Ishikawa (cell line): ENCODE measurements around the gene CFAP43.

ENCODE experiments used
- CEBPB ChIP-seq: IDR thresholded peaks from 2 replicates; pipeline ENCODE4 v1.6.1; 2012
- CREB1 ChIP-seq: IDR thresholded peaks from 2 replicates; pipeline ENCODE4 v1.6.1; 2012; ENCODE audit warnings: low read depth
- EGR1 ChIP-seq: IDR thresholded peaks from 2 replicates; pipeline ENCODE4 v1.6.1; 2012
- EP300 ChIP-seq: IDR thresholded peaks from 2 replicates; pipeline ENCODE4 v1.6.1; 2012; ENCODE audit warnings: borderline replicate concordance
- FOXM1 ChIP-seq: IDR thresholded peaks from 2 replicates; pipeline ENCODE4 v1.6.1; 2012; ENCODE audit warnings: low read depth, borderline replicate concordance
- NFIC ChIP-seq: IDR thresholded peaks from 2 replicates; pipeline ENCODE4 v1.6.1; 2012
- RAD21 ChIP-seq: IDR thresholded peaks from 2 replicates; pipeline ENCODE4 v1.6.1; 2012; ENCODE audit warnings: low read depth
- TAF1 ChIP-seq: IDR thresholded peaks from 2 replicates; pipeline ENCODE4 v1.6.1; 2012; ENCODE audit warnings: low read depth, mild to moderate bottlenecking
- TCF12 ChIP-seq: IDR thresholded peaks from 2 replicates; pipeline ENCODE4 v1.6.1; 2012; ENCODE audit warnings: low read depth
- TEAD4 ChIP-seq: IDR thresholded peaks from 2 replicates; pipeline ENCODE4 v1.6.1; 2012
- YY1 ChIP-seq: IDR thresholded peaks from 2 replicates; pipeline ENCODE4 v1.6.1; 2012; ENCODE audit warnings: low read depth
- ZBTB7A ChIP-seq: IDR thresholded peaks from 2 replicates; pipeline ENCODE4 v1.6.1; 2012; ENCODE audit warnings: low read depth
- TF ChIP-seq, protein P1 (sequence below): IDR thresholded peaks from 2 replicates; pipeline ENCODE4 v1.6.1; 2012
- TF ChIP-seq, protein P2 (sequence below): IDR thresholded peaks from 2 replicates; pipeline ENCODE4 v1.6.1; 2012; ENCODE audit warnings: low read depth, mild to moderate bottlenecking
- TF ChIP-seq, protein P3 (sequence below): IDR thresholded peaks from 2 replicates; pipeline ENCODE4 v1.6.1; 2012

CFAP43 gene

DNA sequence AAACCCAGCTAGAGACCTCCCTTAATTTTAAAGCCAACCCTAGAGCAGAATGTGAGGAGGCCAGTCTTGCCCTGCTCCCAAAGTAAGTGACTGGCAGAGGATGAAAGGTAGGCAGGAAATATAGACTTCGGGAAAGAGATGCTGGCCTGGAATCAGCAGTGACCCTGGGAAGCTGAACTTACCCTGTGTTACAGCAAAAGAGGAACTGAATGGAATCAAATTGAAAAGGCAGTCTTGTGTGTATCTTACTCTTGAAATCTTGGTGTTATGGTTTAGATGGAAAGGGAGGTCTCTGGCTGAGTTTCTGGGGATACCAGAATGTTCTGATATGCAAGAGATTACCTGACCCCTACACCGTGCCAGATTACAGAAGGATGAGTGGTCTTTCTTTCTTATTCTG, 7.9 kb upstream of the CFAP43 start:
- TF ChIP-seq RAD21: no peak
- TF ChIP-seq CREB1: no peak
- TF ChIP-seq TAF1: no peak
- no peak for TF ChIP-seq EGR1
- TF ChIP-seq CEBPB: no peak
- no peak for TF ChIP-seq FOXM1
- no peak for TF ChIP-seq TCF12
- TF ChIP-seq ZBTB7A: no peak
- TF ChIP-seq, protein P1, sequence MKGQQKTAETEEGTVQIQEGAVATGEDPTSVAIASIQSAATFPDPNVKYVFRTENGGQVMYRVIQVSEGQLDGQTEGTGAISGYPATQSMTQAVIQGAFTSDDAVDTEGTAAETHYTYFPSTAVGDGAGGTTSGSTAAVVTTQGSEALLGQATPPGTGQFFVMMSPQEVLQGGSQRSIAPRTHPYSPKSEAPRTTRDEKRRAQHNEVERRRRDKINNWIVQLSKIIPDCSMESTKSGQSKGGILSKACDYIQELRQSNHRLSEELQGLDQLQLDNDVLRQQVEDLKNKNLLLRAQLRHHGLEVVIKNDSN: no peak
- TF ChIP-seq YY1: no peak
- TF ChIP-seq, protein P2, sequence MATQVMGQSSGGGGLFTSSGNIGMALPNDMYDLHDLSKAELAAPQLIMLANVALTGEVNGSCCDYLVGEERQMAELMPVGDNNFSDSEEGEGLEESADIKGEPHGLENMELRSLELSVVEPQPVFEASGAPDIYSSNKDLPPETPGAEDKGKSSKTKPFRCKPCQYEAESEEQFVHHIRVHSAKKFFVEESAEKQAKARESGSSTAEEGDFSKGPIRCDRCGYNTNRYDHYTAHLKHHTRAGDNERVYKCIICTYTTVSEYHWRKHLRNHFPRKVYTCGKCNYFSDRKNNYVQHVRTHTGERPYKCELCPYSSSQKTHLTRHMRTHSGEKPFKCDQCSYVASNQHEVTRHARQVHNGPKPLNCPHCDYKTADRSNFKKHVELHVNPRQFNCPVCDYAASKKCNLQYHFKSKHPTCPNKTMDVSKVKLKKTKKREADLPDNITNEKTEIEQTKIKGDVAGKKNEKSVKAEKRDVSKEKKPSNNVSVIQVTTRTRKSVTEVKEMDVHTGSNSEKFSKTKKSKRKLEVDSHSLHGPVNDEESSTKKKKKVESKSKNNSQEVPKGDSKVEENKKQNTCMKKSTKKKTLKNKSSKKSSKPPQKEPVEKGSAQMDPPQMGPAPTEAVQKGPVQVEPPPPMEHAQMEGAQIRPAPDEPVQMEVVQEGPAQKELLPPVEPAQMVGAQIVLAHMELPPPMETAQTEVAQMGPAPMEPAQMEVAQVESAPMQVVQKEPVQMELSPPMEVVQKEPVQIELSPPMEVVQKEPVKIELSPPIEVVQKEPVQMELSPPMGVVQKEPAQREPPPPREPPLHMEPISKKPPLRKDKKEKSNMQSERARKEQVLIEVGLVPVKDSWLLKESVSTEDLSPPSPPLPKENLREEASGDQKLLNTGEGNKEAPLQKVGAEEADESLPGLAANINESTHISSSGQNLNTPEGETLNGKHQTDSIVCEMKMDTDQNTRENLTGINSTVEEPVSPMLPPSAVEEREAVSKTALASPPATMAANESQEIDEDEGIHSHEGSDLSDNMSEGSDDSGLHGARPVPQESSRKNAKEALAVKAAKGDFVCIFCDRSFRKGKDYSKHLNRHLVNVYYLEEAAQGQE: no peak

DNA sequence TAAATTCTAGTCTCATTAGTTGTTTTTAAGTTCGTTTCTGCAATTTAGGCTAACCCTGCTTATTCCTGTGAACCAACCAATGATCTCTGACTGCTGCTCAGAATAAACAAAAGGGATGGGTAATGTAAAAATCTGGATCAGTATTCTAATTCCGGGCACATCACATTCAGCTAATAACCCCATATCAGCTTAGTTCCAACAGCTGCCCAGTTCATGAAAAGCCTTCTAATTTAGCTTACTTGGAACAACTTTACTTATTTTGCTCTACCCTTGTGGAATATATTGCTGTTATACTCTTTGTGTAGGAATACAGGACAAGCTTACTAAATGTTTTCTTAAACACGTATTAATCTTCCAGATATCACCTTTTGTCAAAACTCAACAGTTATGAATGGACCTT, 3.6 kb upstream of the CFAP43 start:
- TF ChIP-seq, protein P3, sequence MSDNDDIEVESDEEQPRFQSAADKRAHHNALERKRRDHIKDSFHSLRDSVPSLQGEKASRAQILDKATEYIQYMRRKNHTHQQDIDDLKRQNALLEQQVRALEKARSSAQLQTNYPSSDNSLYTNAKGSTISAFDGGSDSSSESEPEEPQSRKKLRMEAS: no peak
- no peak for TF ChIP-seq NFIC
- no peak for TF ChIP-seq FOXM1
- TF ChIP-seq TCF12: no peak
- no peak for TF ChIP-seq YY1
- TF ChIP-seq EP300: no peak
- no peak for TF ChIP-seq RAD21

DNA sequence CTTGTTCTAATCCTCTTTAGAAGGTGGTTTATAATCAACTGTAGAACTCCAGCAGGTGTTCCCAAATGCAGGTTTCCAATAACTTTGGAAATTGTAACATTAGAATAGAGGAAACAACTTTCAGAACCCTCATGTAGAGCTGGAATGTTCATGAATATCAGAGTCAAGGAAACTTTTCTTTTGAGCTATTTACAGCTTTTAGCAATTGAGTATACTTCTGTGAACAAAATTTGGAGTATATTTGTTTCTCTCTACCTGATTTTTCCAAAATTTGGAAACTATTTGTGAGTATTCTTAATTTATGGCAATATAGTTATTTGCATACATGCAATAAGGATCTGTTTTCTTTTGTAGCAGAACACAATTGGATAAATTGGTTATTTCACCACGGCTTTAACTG, 2.8 kb upstream of the CFAP43 start:
- TF ChIP-seq FOXM1: no peak
- no peak for TF ChIP-seq EGR1
- TF ChIP-seq, protein P3: no peak
- no peak for TF ChIP-seq NFIC
- TF ChIP-seq, protein P2: no peak
- no peak for TF ChIP-seq ZBTB7A
- no peak for TF ChIP-seq YY1
- no peak for TF ChIP-seq TEAD4
- TF ChIP-seq TAF1: no peak
- TF ChIP-seq RAD21: no peak
- no peak for TF ChIP-seq EP300
- TF ChIP-seq, protein P1: no peak
- no peak for TF ChIP-seq CREB1
- TF ChIP-seq CEBPB: no peak
- no peak for TF ChIP-seq TCF12

DNA sequence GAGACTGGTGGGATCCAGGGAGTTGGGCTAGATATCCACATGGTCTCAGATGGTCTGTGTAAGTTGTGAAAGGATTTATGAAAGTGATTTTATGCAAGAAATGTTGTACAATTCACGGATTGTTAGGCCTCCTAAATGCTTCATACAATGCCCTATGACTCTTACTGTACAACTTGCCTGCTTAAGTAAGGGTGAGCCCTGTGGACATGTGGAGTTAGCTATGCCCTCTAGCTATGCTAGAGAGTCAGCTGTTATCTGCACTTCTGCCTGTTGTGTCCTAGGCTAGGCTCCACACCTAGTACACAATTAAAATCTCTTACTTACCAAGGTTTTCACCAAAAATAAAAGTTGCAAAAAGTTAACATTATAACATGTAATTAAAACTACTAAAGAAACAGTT, 1.7 kb upstream of the CFAP43 start:
- TF ChIP-seq TCF12 (no peak), CREB1 (no peak)

DNA sequence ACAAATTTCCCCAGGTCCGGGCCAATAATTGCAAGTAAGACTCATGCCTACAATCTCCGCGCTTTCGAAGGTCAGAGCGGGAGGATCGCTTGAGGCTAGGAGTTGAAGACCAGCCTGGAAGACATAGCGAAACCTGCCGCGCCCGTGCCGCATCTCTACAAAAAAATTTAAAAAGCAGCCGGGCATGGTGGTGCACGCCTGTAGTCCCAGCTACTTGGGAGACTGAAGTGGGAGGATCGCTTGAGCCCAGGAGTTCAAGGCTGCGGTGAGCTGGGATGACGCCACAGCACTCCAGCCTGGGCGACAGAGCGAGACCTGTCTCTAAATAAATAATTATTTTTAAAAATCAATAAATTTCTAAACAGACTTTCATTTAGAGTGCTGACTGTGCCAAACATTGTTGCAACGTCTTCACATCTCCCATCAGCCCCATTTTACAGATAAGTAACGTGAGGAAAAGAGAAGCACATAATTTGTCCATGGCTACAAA, 494 bp upstream of the CFAP43 start:
- TF ChIP-seq YY1: no peak

DNA sequence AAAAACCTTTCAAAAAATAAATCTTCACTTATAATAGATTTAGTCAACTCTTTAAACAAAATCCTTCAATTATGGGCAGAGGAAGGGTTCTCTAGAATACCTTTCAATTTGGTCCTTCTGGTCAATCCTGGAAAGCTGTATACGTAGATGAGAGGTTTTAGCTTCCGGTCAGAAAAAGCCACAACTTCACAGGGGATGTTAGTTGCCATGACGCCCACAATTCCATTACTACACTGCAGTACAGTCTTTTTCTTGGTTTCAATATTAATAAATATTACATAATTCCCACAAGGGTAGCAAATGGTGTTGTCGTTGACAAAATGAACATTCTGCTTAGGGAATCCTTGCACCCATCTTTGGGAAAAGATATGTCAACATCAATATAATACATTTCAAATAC, 1.7 kb downstream of the CFAP43 start:
- TF ChIP-seq TCF12 (no peak), TEAD4 (no peak), NFIC (no peak), YY1 (no peak), EGR1 (no peak), EP300 (no peak)
- TF ChIP-seq, protein P1: no peak

DNA sequence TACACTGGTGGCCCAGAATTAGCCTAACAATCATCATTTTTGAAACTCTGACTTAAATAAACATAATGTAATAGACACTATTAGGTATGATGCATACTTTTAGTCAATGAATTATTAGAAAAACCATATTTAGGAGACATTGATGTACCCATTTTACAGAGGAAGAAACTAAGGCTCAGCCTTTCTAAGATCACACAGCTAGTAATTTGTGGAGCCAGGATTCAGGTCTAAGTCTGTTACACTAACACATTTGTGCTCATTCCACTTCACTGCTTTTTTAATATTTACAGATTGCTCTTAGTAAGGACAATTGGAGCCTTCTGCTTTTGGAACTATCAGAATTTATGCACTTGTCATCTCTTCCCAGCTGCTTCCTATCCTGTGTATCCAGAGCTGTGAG, 8.9 kb downstream of the CFAP43 start:
- no peak for TF ChIP-seq NFIC
- TF ChIP-seq CREB1: no peak
- TF ChIP-seq YY1: no peak
- no peak for TF ChIP-seq FOXM1
- TF ChIP-seq EGR1: no peak
- no peak for TF ChIP-seq EP300
- TF ChIP-seq, protein P1: no peak
- no peak for TF ChIP-seq TAF1
- no peak for TF ChIP-seq TEAD4
- TF ChIP-seq, protein P3: no peak
